SK-MEL-5 (cell line): ENCODE results near the gene PTPRCAP. TPM values are rescaled to one million over a fixed set of nuclear protein-coding genes. Genes with fewer than 3 reads are reported as not detected.

Source experiments
- DNase-seq: peaks from one replicate; pipeline ENCODE4 v3.0.0-alpha.2; 2016; ENCODE audit warnings: low read depth, low spot score
- in situ Hi-C: cut with HindIII; loops from 2 replicates; pipeline ENCODE4 v1.10.0; 2016; ENCODE audit warnings: low sequenced_read_pairs, high pct_unique_total_duplicates, low pct_unique_long_range_greater_than_20kb
- small RNA-seq, 2 experiments: library from RNA; depleted of rRNA; stranded (forward); fragments of <200 nt; gene quantifications; one replicate each; pipeline ENCODE3, GENCODE V24; 2014
- total RNA-seq: library from RNA; depleted of rRNA; stranded (reverse); fragments of >200 nt; shearing (Covaris generic); gene quantifications from 2 replicates; pipeline ENCODE4 v1.2.3, GENCODE V29; 2014; rRNA removed

Gene PTPRCAP
- total RNA-seq, 1 experiment from 2014 or later, result 0.79 TPM

DNA sequence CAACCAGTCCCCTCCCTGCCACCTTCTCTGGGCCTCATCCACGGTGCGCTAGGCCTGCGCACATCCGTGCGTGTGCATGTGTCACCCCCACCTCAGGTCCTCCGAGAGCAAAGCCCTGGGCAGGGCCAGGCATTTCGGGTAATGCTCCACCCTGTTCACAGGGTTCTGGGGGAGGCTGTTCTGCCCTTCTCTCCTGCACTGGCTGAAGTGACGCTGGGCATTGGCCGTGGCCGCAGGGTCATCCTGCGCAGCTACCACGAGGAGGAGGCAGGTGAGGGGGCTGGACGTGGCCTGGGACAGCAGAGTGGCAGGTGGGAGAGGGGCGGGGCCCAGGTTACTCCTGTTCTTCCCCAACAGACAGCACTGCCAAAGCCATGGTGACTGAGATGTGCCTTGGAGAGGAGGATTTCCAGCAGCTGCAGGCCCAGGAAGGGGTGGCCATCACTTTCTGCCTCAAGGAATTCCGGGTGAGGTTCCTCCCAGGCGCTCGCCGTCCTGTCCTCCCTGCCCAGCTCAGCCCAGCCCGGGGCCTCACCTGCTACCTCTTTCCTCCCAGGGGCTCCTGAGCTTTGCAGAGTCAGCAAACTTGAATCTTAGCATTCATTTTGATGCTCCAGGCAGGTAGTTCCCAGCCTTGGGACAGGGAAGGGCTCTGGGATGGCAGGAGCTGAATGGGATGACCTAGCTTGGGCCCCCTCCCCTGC is 41.8 kb downstream of the PTPRCAP start:
- no peak for DNase-seq
- in situ Hi-C loops, result no loop called here

- in situ Hi-C loops, result no loop called here
Observed at GRCh38 chr11:67393990-67394389, 43.5 kb downstream of the PTPRCAP start.

GRCh38 chr11:67393437-67393836 is 44.0 kb downstream of the PTPRCAP start:
- DNase-seq, result no peak
- in situ Hi-C loops, result no loop called here

More at GRCh38 chr11:67393990-67394389, 43.5 kb downstream of the PTPRCAP start:
- no peak for DNase-seq

- DNase-seq, result no peak
- in situ Hi-C loops, result no loop called here
Observed at GRCh38 chr11:67392183-67392715, 45.2 kb downstream of the PTPRCAP start.

DNA sequence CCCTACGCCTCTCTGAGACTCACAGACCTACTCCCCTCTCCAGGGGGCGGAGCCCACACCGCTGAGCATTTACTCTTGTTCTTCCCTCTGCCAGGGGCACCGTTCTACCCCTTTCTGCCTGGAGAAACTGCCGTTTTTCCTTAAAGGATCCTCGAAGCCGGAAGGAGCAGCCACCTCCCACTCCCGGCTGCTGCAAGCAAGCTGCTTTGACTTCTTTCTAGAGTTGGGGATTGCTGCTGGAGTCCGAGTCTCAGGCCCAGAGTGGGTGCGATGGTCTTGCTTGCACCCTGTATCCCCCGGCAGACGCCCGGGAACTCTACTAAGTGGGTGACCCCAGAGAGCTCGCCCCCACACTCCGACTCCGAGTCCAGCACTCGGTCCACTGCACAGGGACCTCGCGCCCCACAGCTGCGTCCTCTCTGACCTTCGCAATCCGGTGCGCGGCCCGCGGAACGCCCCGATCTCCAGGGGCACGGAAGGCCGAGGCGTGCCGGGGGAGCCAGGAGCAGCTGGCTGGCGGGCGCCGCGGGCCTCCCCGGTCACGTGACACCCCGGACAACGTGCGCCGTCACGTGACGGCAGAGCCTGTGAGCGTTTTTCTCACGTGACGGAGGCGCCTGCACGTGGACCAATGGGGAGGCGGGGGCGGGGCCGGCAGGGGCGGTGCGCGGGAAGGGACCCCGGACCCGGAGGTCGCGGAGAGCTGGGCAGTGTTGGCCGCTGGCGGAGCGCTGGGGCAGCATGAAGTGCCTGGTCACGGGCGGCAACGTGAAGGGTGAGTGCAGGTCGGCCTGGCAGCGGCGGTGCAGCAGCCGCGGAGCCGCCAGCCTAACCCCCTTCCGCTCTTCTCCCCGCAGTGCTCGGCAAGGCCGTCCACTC is 45.9 kb downstream of the PTPRCAP start, which contains the start of gene RAD9A:
Gene RAD9A (plus strand): TSS at position 683 of the 879 bp plus-strand sequence. CDS start 59 bp downstream, at position 742.
- DNase-seq, result peak; percentile 85
- in situ Hi-C loops, result no loop called here

GRCh38 chr11:67390947-67391303 is 46.6 kb downstream of the PTPRCAP start:
- in situ Hi-C loops, result no loop called here
- DNase-seq, result no peak

DNA sequence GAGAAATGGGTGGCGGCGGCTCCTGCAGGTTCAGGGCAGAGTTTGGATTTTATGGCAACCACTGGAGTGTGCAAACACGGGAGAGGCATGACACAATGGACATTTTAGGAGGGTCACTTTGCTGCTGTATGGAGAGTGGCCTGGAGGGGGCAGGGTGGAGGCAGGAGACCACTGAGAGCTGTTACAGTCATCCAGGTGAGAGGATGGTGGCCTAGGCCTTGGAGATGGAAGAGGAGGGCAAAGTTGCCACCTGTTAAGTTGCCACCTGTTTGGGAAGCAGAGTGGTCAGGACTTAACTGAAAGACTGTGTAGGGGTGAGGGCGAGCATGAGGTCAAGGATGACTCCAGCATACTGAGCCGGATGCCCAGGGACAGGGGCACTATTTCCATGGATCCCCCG is 48.0 kb downstream of the PTPRCAP start:
- in situ Hi-C loops, result no loop called here
- peak; percentile 48 for DNase-seq

DNA sequence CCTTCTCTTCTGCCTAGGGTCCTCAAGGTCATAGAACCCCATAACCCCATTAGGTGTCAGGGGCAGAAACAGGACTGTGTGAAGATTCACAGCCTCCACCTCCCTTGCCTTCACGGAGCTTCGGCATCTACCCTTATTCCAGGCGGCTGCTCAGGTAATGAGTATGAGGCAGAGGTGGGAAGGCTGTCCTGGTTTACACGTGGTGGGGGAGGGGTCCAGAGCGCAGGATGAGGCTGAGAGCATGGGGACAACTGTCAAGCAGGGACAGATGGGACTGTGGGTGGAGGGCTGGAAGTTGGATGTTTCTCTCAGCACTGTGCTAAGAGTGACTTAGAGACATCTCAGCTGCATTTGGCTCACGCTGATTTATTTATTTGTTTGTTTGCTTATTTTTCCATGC is 50.0 kb downstream of the PTPRCAP start:
- in situ Hi-C loops, result no loop called here
- no peak for DNase-seq

- in situ Hi-C loops, result no loop called here
- no peak for DNase-seq
Observed at GRCh38 chr11:67387069-67387468, 50.4 kb downstream of the PTPRCAP start.

Small RNA genes within 50 kb of the gene (small RNA-seq; reads per million reads assigned to genes)
- 0 reads per million in 2 experiments for gene RNU6-1238P

Other genes starting within 250 kb of the PTPRCAP start
- gene GRK2, start 171.2 kb downstream of the PTPRCAP start, total RNA-seq, result 25.0 and 29.6 TPM in 2 replicates
- 16.9 and 17.8 TPM in 2 replicates for gene ANKRD13D, start 148.4 kb downstream of the PTPRCAP start, total RNA-seq
- 3.8 and 5.9 TPM in 2 replicates for gene SSH3, start 134.2 kb downstream of the PTPRCAP start, total RNA-seq
- 20.2 and 21.8 TPM in 2 replicates for gene POLD4, start 84.1 kb downstream of the PTPRCAP start, total RNA-seq
- 0.45 TPM in 1 of 2 replicates, not detected in the other for gene CLCF1, start 64.1 kb downstream of the PTPRCAP start, total RNA-seq
- 6.6 and 8.1 TPM in 2 replicates for gene RAD9A, start 45.7 kb downstream of the PTPRCAP start, total RNA-seq
- gene PPP1CA, start 35.8 kb downstream of the PTPRCAP start, total RNA-seq, result 173 and 193 TPM in 2 replicates
- not detected in 2 replicates for gene TBC1D10C, start 33.6 kb downstream of the PTPRCAP start, total RNA-seq
- not detected in 2 replicates for gene CARNS1, start 22.0 kb downstream of the PTPRCAP start, total RNA-seq
- gene RPS6KB2, start 9.2 kb downstream of the PTPRCAP start, total RNA-seq, result 16.9 and 17.9 TPM in 2 replicates
- 94.1 and 108 TPM in 2 replicates for gene CORO1B, start 5.8 kb upstream of the PTPRCAP start, total RNA-seq
- gene GPR152, start 15.0 kb upstream of the PTPRCAP start, total RNA-seq, result not detected in 2 replicates
- 0.18 TPM in 1 of 2 replicates, not detected in the other for gene CABP4, start 17.7 kb upstream of the PTPRCAP start, total RNA-seq
- gene TMEM134, start 31.6 kb upstream of the PTPRCAP start, total RNA-seq, result 12.2 and 14.8 TPM in 2 replicates
- gene AIP, start 45.3 kb upstream of the PTPRCAP start, total RNA-seq, result 42.5 and 48.0 TPM in 2 replicates
- 9.3 and 10.8 TPM in 2 replicates for gene PITPNM1, start 67.7 kb upstream of the PTPRCAP start, total RNA-seq
- 13.4 and 13.9 TPM in 2 replicates for gene CDK2AP2, start 70.5 kb upstream of the PTPRCAP start, total RNA-seq
- gene CABP2, start 85.8 kb upstream of the PTPRCAP start, total RNA-seq, result not detected in 2 replicates
- gene GSTP1, start 146.1 kb upstream of the PTPRCAP start, total RNA-seq, result 722 and 833 TPM in 2 replicates
- 159 and 175 TPM in 2 replicates for gene NDUFV1, start 169.3 kb upstream of the PTPRCAP start, total RNA-seq
- gene NUDT8, start 192.3 kb upstream of the PTPRCAP start, total RNA-seq, result 4.5 and 7.8 TPM in 2 replicates
- not detected in 2 replicates for gene TBX10, start 202.1 kb upstream of the PTPRCAP start, total RNA-seq
- not detected in 2 replicates for gene ACY3, start 213.0 kb upstream of the PTPRCAP start, total RNA-seq
- gene ALDH3B2, start 236.9 kb upstream of the PTPRCAP start, total RNA-seq, result 0.72 and 1.4 TPM in 2 replicates